NCI-H69 (cell line): ENCODE data around the gene CELF4.

Experiments
- DNase-seq: peaks from one replicate; lab custom pipeline; 2025; lab: John Stamatoyannopoulos, UW

The CELF4 gene

GRCh38 chr18:37391698-37392548 lies 173.7 kb downstream of the CELF4 start:
- DNase-seq, result peak; percentile 41

GRCh38 chr18:37391156-37391555 lies 174.4 kb downstream of the CELF4 start:
- peak; percentile 44 for DNase-seq

DNA sequence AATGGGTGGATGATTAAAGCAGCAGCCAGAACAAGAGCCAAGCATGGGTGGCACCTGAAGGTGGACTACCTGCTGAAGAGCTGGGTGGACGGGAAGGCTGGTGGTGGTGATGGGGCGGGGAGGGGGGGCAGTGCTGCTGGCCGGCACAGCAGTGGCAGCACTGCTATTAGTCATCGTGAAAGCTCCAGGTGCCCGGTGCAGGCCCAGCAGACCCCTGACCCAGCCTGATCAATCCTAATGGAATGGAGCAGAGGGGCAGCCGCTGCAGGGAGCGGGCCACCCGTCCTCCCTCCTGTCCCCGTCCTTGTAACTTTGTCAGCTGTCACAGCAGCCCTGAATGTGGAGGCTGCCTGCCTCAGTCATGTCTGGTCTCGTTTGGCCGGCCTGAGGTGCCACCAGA lies 174.9 kb downstream of the CELF4 start:
- DNase-seq, result no peak

DNA sequence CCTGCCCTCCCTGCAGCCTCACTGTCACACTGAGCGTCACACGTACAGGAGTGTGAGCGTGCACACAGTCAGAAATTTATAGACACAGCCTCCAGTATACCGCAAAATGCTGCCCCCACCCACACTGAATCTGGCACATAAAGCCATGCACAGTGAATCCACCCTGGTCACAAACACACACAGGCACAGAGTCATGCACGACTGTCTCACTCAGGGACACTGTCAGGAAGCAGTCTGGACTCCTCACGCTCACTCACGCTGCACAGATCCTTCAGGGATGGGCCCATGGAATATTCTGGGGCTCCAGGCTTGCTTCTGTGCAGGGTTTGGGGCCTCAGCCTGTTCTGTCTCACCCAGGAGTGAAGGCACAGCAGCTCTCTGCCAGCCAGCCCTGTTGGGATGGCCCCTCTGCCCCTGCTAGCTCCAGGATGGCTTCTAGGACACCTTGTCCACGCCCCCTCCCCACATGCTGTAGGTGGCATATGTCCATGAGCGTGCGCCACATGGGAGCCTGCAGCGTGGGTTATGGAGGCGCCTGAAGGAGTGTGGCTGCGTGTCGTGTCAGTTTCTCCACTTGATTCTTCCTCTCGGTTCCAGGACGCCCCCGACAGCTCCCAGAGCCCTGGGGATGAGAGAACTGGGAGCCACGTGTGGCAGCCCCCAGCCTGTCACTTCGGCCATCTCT lies 175.8 kb downstream of the CELF4 start:
- DNase-seq, result peak; percentile 43

DNA sequence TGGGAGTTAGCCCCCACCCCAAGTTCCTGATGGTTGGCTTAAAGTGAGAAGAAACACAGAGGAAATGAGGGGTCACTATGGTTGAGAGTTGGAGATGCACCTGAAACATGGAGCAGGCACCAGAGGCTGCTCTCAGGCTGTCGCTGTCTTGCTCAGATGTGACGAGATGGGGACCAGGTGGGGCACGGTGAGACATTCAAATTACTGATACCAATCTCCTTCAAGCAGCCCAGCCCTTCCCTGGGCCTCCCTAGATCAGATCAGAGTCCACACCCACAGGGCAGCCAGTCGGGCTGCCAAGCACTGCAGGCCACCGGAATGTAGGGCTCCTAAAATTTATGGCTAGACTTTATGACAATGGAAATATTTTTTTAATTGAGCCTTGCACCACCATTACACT lies 176.6 kb downstream of the CELF4 start:
- DNase-seq, result no peak

- no peak for DNase-seq
Measured at GRCh38 chr18:37388413-37388812, 177.2 kb downstream of the CELF4 start.

GRCh38 chr18:37385846-37386778 lies 179.5 kb downstream of the CELF4 start:
- peak; percentile 73 for DNase-seq

DNA sequence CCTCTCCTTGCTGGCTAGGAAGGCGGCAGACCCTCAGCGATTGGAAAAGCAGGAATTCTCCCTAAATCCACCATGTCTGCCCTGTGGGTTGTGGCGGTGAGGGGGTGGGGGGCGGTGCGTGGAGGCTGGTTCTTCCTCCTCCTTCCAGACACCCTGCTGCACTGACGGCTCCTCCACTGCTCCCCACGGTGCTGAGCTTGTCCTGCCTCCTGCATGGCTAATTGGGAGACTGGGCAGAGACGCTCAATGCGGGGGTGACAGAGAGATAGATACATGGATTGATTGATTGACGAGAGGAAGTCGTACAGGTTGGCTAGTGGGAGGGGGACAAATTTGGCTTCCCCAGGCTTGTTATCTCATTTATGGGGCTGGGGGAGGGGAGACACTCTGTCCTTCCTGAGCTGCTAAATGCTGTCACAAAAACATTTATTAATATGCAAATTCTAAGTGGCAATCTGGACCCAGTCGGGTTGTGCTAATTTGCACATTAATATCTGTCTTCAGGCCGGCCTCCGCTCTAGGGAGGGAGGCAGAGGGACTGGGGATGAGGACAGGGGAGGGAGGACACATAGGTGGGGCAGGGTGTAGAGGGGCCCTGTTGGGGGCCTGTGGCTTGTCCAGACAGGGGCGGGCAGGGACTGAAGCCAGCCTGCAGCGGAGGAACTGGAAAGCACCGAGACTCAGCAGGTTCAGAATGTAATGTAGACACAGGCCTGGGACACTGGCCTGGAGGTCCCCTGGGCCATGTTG lies 181.6 kb downstream of the CELF4 start:
- no peak for DNase-seq

GRCh38 chr18:37383036-37383785 lies 182.4 kb downstream of the CELF4 start:
- DNase-seq, result peak; percentile 60

GRCh38 chr18:37381554-37381953 lies 184.0 kb downstream of the CELF4 start:
- DNase-seq, result no peak

GRCh38 chr18:37380546-37381110 lies 185.0 kb downstream of the CELF4 start:
- no peak for DNase-seq

DNA sequence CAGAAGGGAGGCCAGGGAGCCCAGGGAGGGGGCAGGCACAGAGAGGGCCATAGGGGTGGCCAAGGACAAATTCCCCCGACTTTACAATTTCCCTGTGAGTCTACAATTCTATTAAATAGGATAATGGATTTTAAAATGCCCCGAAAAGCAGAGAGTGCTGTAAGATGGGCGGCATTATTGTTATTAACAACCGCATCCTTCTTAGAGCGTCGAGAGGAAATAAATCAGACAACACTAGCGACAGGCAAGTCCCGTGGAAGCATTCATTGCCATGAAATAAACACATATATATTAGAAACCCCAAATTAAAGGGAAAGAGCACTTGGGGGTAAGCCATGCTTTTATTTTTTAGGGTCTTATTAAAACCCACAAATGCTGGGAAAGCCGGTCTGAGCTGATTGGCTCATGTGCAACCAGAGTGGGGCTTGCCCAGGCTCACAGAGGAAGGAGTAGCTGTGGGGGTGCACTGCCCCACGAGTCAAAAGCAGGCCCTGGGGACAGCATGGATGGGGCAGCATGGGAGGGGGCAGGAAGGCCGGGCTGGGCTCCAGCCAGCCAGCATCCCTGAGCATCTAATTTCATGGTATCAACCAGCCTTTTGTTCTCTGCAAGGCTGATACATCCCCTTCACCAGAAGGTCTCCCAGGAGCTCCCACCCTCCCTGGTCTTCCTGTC lies 187.1 kb downstream of the CELF4 start:
- peak; percentile 91 for DNase-seq

DNA sequence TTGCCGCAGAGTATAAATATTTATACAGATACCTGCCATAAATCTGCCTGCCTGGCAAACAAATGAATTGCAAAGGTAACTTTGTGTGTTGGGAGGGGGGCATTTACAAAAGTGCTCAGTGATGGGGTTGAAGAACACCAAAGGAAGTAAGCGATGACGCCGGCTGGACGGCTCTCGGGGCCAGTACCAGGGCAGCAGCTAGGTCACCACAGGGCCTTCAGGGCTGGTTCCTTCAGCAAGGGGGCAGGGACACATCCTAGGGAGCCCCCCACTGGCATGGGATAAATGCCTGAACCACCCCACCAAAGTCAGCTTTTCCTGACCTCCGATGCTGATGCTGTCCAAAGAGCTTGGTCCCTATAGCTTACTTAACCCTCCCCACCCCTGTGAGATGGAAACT lies 190.4 kb downstream of the CELF4 start:
- peak; percentile 79 for DNase-seq

DNA sequence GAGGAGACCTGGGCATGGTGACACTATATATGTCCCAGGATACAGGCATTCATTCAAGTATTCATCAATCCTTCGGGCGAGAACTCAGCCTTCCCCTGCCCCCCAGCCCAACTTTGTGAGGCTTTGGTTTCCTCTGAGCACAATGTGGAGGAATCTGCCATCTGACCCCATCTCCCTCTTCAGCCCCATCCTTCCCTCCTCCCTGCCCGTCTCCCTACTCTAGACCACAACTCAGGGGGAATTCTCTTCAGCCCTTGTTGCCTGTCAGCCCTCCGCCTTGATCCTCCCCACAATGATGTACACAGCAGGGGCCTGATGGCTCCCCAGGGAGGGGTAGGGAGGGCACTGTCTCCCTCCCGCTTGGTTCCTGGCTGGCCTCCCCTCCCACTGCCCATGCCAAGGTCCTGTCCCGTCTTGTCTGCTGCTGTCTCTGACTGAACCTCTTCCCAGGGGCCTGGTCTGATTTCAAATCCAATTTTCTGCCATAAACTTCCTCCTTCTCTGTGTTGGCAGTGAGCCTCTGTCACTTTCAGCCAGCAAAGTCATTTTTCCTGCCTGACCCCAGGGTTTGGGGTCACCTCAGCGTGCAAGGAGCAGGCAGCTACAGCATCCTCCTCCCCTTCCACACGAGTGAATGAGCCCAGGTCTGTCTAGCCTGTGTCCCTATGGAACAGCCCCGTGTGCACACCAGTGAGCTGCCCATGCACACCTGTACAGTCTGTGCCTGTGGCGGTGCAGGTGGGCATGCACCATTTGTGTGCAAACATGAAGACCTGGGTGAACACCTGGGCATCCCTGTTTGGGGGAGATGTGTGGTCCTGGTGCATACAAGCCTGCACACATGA lies 197.3 kb downstream of the CELF4 start:
- DNase-seq, result peak; percentile 66

GRCh38 chr18:37364237-37364636 lies 201.4 kb downstream of the CELF4 start:
- peak; percentile 51 for DNase-seq

DNA sequence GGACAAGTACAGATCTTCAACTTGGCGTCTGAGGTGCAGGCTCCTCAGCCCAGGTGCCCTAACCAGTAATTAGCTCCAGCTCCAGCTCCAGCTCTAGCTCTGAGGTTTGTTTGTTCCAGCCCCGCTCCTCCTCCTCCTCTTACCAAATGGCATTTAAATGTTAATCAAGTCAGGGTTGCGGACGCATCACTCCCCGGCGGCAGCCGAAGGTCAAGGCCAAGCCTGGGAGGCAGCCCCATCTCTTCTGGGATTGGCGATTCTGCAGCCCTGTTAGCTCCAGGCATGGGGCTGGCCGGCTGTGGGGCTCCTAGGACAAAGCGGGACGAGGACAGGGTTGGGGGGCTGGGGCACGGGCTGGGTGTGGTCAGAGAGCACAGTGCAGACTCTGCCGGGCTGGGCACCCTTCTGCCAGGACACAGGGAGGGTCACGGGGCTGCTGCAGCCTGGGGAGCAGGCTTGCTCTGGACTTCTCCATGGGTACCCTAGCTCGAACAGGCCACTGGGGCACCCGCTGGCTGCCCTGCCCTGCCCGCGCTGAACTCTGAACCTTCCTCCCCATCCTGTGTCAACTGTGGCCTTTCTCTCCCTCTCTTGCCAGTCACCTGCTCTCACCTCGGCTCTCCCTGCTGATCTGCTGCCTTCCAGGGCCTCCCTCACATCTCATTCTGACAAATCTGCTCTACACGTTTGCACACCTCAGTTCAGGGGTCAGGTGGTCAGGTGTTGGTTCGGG lies 203.3 kb downstream of the CELF4 start:
- peak; percentile 96 for DNase-seq

- peak; percentile 98 for DNase-seq
Measured at GRCh38 chr18:37361335-37362157, 204.1 kb downstream of the CELF4 start.
